Neural progenitor cell (in vitro differentiated cells): ENCODE results near the gene SYMPK. TPM values are rescaled to one million over a fixed set of nuclear protein-coding genes. Genes with fewer than 3 reads are reported as not detected.

Experiments
- DNase-seq: peaks from one replicate; pipeline ENCODE4 v3.0.0-alpha.2; 2016; ENCODE audit warnings: low spot score
- H2AFZ ChIP-seq: fragments of 200-600 bp; sonication (generic); replicated peaks from 2 replicates; pipeline ENCODE4 v1.6.1; 2016; ENCODE audit warnings: antibody characterized with exemption
- H3F3A ChIP-seq: fragments of 200-600 bp; sonication (generic); 2 replicates; pipeline ENCODE4 v1.6.1; 2016; ENCODE audit warnings: antibody characterized with exemption, low read depth
- H3K27ac ChIP-seq: fragments of 200-600 bp; sonication (generic); 2 replicates; pipeline ENCODE4 v1.5.1; 2016; ENCODE audit warnings: mild to moderate bottlenecking
- H3K27me3 ChIP-seq: fragments of 200-600 bp; sonication (generic); 2 replicates; pipeline ENCODE4 v1.6.1; 2016; ENCODE audit warnings: mild to moderate bottlenecking, moderate library complexity
- H3K36me3 ChIP-seq: fragments of 200-600 bp; sonication (generic); 2 replicates; pipeline ENCODE4 v1.5.1; 2016
- H3K4me1 ChIP-seq: fragments of 200-600 bp; sonication (generic); 2 replicates; pipeline ENCODE4 v1.6.1; 2016; ENCODE audit warnings: mixed run types
- H3K4me2 ChIP-seq: fragments of 200-600 bp; sonication (generic); 2 replicates; pipeline ENCODE4 v1.6.1; 2016
- H3K4me3 ChIP-seq: fragments of 200-600 bp; sonication (generic); 2 replicates; pipeline ENCODE4 v1.5.1; 2016
- H3K79me2 ChIP-seq: fragments of 200-600 bp; sonication (generic); 2 replicates; pipeline ENCODE4 v1.6.1; 2016; ENCODE audit warnings: low read depth
- H3K9ac ChIP-seq: fragments of 200-600 bp; sonication (generic); 2 replicates; pipeline ENCODE4 v1.6.1; 2016
- H3K9me3 ChIP-seq: fragments of 200-600 bp; sonication (generic); 2 replicates; pipeline ENCODE4 v1.5.1; 2016; ENCODE audit warnings: low read depth
- H4K20me1 ChIP-seq: fragments of 200-600 bp; sonication (generic); 2 replicates; pipeline ENCODE4 v1.6.1; 2016; ENCODE audit warnings: low read depth
- H3K27ac Mint-ChIP-seq: 3 replicates; pipeline ENCODE4 v1.8.0; 2021; ENCODE audit warnings: mixed read lengths
- H3K27me3 Mint-ChIP-seq: 2 replicates; pipeline ENCODE4 v1.8.0; 2022; ENCODE audit warnings: low read depth, mild to moderate bottlenecking, inconsistent platforms, moderate library complexity, mixed read lengths; ENCODE audit not compliant: insufficient read depth
- H3K36me3 Mint-ChIP-seq: 3 replicates; pipeline ENCODE4 v1.8.0; 2021; ENCODE audit warnings: mixed read lengths
- H3K4me1 Mint-ChIP-seq: 3 replicates; pipeline ENCODE4 v1.8.0; 2021; ENCODE audit warnings: mixed read lengths
- H3K4me3 Mint-ChIP-seq: 3 replicates; pipeline ENCODE4 v1.8.0; 2021; ENCODE audit warnings: mild to moderate bottlenecking, moderate library complexity, mixed read lengths
- H3K9me3 Mint-ChIP-seq: 3 replicates; pipeline ENCODE4 v1.8.0; 2020; ENCODE audit warnings: mixed read lengths
- EZH2 ChIP-seq: fragments of 200-600 bp; sonication (generic); IDR thresholded peaks from 2 replicates; pipeline ENCODE4 v1.6.1; 2017; ENCODE audit warnings: antibody characterized with exemption, mild to moderate bottlenecking, moderate library complexity
- EZH2phosphoT487 ChIP-seq: fragments of 200-600 bp; sonication (generic); IDR thresholded peaks from 2 replicates; pipeline ENCODE4 v1.6.1; 2017; ENCODE audit warnings: antibody characterized with exemption
- total RNA-seq: library from RNA; depleted of rRNA; stranded (reverse); fragments of >200 nt; gene quantifications from 2 replicates; pipeline ENCODE4 v1.2.3, GENCODE V29; 2015; ENCODE audit warnings: low replicate concordance
- TF ChIP-seq, protein P1 (sequence below): fragments of 200-600 bp; sonication (generic); IDR thresholded peaks from 2 replicates; pipeline ENCODE4 v1.5.1; 2017; ENCODE audit warnings: antibody characterized with exemption, mild to moderate bottlenecking

The SYMPK gene
- total RNA-seq, 1 donor from 2014 or later, result 38.3 TPM

DNA sequence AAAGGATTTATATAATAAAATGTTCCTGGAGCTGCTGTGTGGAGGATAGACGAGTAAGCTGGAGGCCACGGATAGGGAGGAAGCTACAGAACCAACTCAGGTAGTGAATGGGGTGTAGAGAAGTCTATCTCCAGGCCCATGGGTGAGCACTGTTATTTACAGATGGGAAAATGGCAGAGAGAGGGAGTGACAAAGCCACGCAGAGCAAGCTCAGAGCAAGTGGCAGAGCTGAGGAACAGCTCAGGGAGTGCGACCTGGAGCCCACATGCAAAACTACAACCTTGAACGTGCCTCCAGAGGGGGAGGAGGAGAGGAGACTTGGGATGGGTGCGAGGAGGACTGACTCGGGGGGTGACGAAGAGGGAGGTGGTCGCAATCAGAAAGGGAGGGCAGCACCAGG lies 34.4 kb downstream of the SYMPK start:
- Histone ChIP-seq H3K9me3 (no peaks in the 10 kb centered on the region), H3K27ac (no peak overlapping the region), H3K9ac (no peak overlapping the region), H3K4me1 (no peaks in the 10 kb centered on the region), H3F3A (no peaks in the 10 kb centered on the region), H4K20me1 (no peaks in the 10 kb centered on the region), H3K36me3 (no peaks in the 10 kb centered on the region), H3K4me2 (no peak overlapping the region), H3K79me2 (no peaks in the 10 kb centered on the region), H3K4me3 (no peak overlapping the region), H2AFZ (no peak overlapping the region), H3K27me3 (no peaks in the 10 kb centered on the region)
- peaks cover 11% of the 10 kb centered on the region for H3K27me3 Mint-ChIP-seq
- no peak overlapping the region for H3K4me3 Mint-ChIP-seq
- no peaks in the 10 kb centered on the region for H3K9me3 Mint-ChIP-seq
- no peak overlapping the region for H3K27ac Mint-ChIP-seq
- H3K4me1 Mint-ChIP-seq, result peaks cover 4% of the 10 kb centered on the region
- peaks cover 35% of the 10 kb centered on the region for H3K36me3 Mint-ChIP-seq
- DNase-seq, result no peak
- TF ChIP-seq, protein P1, sequence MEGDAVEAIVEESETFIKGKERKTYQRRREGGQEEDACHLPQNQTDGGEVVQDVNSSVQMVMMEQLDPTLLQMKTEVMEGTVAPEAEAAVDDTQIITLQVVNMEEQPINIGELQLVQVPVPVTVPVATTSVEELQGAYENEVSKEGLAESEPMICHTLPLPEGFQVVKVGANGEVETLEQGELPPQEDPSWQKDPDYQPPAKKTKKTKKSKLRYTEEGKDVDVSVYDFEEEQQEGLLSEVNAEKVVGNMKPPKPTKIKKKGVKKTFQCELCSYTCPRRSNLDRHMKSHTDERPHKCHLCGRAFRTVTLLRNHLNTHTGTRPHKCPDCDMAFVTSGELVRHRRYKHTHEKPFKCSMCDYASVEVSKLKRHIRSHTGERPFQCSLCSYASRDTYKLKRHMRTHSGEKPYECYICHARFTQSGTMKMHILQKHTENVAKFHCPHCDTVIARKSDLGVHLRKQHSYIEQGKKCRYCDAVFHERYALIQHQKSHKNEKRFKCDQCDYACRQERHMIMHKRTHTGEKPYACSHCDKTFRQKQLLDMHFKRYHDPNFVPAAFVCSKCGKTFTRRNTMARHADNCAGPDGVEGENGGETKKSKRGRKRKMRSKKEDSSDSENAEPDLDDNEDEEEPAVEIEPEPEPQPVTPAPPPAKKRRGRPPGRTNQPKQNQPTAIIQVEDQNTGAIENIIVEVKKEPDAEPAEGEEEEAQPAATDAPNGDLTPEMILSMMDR, result no peak
- TF ChIP-seq EZH2 (no peak), EZH2phosphoT487 (no peak)

DNA sequence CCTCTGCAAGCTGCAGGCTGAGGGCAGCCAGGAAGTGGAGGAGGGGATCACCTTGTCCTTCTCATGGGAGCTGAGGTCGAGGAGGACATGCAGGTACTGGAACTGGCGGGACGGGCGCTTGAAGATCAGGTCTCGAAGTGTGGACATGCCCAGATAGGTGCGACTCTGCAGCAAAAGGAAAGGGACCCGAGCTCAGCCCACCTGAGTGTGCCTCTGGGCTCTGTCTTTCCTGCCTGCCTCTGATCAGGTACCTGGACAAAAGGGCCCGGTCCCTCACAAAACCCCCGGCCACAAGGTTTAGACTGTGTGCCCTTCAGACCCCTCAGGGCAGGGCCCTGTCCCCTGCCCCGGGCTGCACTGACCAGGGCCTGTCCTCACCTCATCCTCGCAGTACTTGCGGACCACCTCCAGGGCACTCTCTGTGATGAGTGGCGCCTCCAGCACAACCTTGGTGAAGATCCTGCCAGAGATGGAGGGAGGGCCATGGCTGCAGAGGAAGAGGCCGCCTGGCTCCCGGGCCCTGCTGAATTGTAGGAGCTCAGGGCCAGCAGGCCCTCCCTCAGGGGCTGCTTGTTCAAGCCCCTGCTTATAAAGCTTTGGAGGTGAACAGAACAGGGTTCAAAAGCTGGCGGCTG lies 35.4 kb downstream of the SYMPK start:
- Histone ChIP-seq H3K4me1 (no peaks in the 10 kb centered on the region), H3F3A (no peaks in the 10 kb centered on the region), H3K9ac (no peak overlapping the region), H3K4me2 (no peak overlapping the region), H2AFZ (no peak overlapping the region), H4K20me1 (no peaks in the 10 kb centered on the region), H3K9me3 (no peaks in the 10 kb centered on the region), H3K27me3 (no peaks in the 10 kb centered on the region), H3K36me3 (no peaks in the 10 kb centered on the region), H3K79me2 (no peaks in the 10 kb centered on the region), H3K4me3 (no peak overlapping the region), H3K27ac (no peak overlapping the region)
- H3K9me3 Mint-ChIP-seq, result no peaks in the 10 kb centered on the region
- H3K36me3 Mint-ChIP-seq, result peaks cover 35% of the 10 kb centered on the region
- TF ChIP-seq EZH2phosphoT487 (no peak), EZH2 (no peak)
- TF ChIP-seq, protein P1, result no peak
- H3K27me3 Mint-ChIP-seq, result peaks cover 11% of the 10 kb centered on the region
- no peak overlapping the region for H3K27ac Mint-ChIP-seq
- peak overlapping the region; percentile 52 for H3K4me3 Mint-ChIP-seq
- H3K4me1 Mint-ChIP-seq, result peaks cover 4% of the 10 kb centered on the region
- DNase-seq, result no peak

DNA sequence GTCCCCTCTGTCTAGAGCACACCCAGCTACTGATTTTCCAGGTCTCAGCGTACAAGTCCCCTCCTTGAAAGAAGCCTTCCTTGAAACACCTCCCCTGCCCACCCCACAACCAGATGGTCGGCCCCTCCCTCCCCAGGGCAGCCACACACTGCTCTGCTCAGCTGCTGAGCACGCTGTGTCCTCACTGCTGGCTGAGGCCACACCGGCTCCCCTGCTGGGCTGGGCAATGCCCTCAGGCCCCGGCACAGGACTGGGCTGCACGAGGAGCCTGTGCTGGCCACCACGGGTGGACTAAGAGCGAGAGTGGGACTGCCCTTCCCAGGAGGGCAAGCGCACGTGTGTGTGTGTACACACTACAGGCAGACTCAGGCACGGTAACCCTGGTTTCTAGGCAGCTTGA lies 36.0 kb downstream of the SYMPK start:
- H4K20me1 ChIP-seq, result no peaks in the 10 kb centered on the region
- no peak overlapping the region for H3K4me2 ChIP-seq
- Mint-ChIP-seq H3K4me3 (no peak overlapping the region), H3K9me3 (no peaks in the 10 kb centered on the region), H3K27ac (no peak overlapping the region), H3K4me1 (peaks cover 4% of the 10 kb centered on the region), H3K27me3 (peaks cover 11% of the 10 kb centered on the region), H3K36me3 (peaks cover 32% of the 10 kb centered on the region)
- H3K27me3 ChIP-seq, result no peaks in the 10 kb centered on the region
- H3K4me1 ChIP-seq, result no peaks in the 10 kb centered on the region
- DNase-seq, result no peak
- no peak overlapping the region for H3K4me3 ChIP-seq
- H3K9me3 ChIP-seq, result no peaks in the 10 kb centered on the region
- H3K79me2 ChIP-seq, result no peaks in the 10 kb centered on the region
- H3K27ac ChIP-seq, result no peak overlapping the region
- H3K9ac ChIP-seq, result no peak overlapping the region
- no peaks in the 10 kb centered on the region for H3F3A ChIP-seq
- H2AFZ ChIP-seq, result no peak overlapping the region
- no peak for TF ChIP-seq EZH2
- H3K36me3 ChIP-seq, result no peaks in the 10 kb centered on the region
